Femur (tissue), 1 donor: ENCODE data around the gene ZC2HC1C.
A peak's percentile ranks its signal among the peaks of the same experiment; 100 is the strongest.
"Not testable (repeated sequence)": the region's sequence is repeated elsewhere in the genome, so short reads cannot be mapped to it uniquely, and the experiment has no call there.

Experiments
- DNase-seq: peaks from one replicate; pipeline ENCODE4 v3.0.0-alpha.2; 2017

The ZC2HC1C gene

GRCh38 chr14:75059642-75060041, 9.8 kb upstream of the ZC2HC1C start:
- DNase-seq = no peak

- DNase-seq = no peak
These were observed 9.0 kb upstream of the ZC2HC1C start for GRCh38 chr14:75060420-75060819.

GRCh38 chr14:75063013-75063412, 6.4 kb upstream of the ZC2HC1C start:
- no peak for DNase-seq

- DNase-seq = peak; percentile 97
These were observed 5.8 kb upstream of the ZC2HC1C start, which contains the start of gene ACYP1 for GRCh38 chr14:75063491-75064204. ACYP1 (minus strand) TSS chr14:75064024; CDS start chr14:75063553, 471 bp downstream.

GRCh38 chr14:75064205-75064567, 5.3 kb upstream of the ZC2HC1C start:
- no peak for DNase-seq

GRCh38 chr14:75066691-75067090, 2.8 kb upstream of the ZC2HC1C start:
- DNase-seq = no peak

- DNase-seq = no peak
These were observed 2.2 kb upstream of the ZC2HC1C start for GRCh38 chr14:75067212-75067611.

- not testable (repeated sequence) for DNase-seq
These were observed 1.7 kb upstream of the ZC2HC1C start for GRCh38 chr14:75067765-75068164.

- DNase-seq = no peak
These were observed 934 bp upstream of the ZC2HC1C start for GRCh38 chr14:75068294-75069120.

GRCh38 chr14:75069811-75070145, 337 bp downstream of the ZC2HC1C start:
- no peak for DNase-seq

GRCh38 chr14:75070383-75070782, 942 bp downstream of the ZC2HC1C start:
- peak; percentile 72 for DNase-seq

GRCh38 chr14:75077794-75078193, 8.4 kb downstream of the ZC2HC1C start:
- DNase-seq = no peak

- DNase-seq = no peak
These were observed 10.1 kb downstream of the ZC2HC1C start for GRCh38 chr14:75079521-75079920.

GRCh38 chr14:75081660-75082229, 12.3 kb downstream of the ZC2HC1C start:
- no peak for DNase-seq

GRCh38 chr14:75083271-75083670, 13.8 kb downstream of the ZC2HC1C start:
- DNase-seq = no peak

- no peak for DNase-seq
These were observed 15.1 kb downstream of the ZC2HC1C start for GRCh38 chr14:75084513-75084912.

GRCh38 chr14:75088153-75088552, 18.7 kb downstream of the ZC2HC1C start:
- DNase-seq = no peak

- peak; percentile 36 for DNase-seq
These were observed 19.3 kb downstream of the ZC2HC1C start for GRCh38 chr14:75088566-75089373.

- no peak for DNase-seq
These were observed 20.9 kb downstream of the ZC2HC1C start for GRCh38 chr14:75090353-75090752.

- DNase-seq = no peak
These were observed 21.8 kb downstream of the ZC2HC1C start for GRCh38 chr14:75091251-75091650.

GRCh38 chr14:75092698-75093097, 23.3 kb downstream of the ZC2HC1C start:
- DNase-seq = no peak

- DNase-seq = no peak
These were observed 25.5 kb downstream of the ZC2HC1C start for GRCh38 chr14:75094896-75095295.

GRCh38 chr14:75095690-75096089, 26.2 kb downstream of the ZC2HC1C start:
- no peak for DNase-seq
